ENCODE results near the gene RSAD2. TPM values are rescaled to one million over a fixed set of nuclear protein-coding genes. Genes with fewer than 3 reads are reported as not detected.

RSAD2 gene
- total and polyA plus RNA-seq, 9 of the 15 experiments (the other 6 are each of a cell fraction or from before 2014, with no cell fraction given), result 0.15 to 1.4 (median 0.28) TPM

DNA sequence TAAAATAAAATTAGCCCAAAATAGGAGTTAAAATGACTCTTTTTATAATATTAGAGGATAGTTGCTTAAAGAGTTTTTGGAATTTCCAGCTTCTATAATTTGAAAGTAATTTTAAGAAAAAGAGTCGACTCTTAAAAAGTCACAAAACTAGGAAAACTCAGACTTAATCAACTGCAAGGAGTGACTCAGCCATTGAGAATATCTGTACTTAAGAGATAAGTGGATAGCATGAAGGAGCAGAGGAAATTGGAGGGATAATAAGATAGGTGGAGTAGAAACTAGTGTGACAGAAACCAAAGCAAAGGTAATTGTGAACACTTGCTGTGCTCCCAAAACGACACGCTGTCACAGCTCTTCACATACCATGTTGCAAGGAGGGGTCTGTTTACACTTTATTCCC lies 8.4 kb downstream of the RSAD2 start (continued):
- TF ChIP-seq ZNF395 (CRISPR knock-in tag; IDR thresholded peaks at IDR 0.05) (peak; percentile 60; the same call in 1 of the 2 replicates), FOXM1 (IDR thresholded peaks at IDR 0.05; ENCODE audit: low read depth) (peak; percentile 54; the same call in 1 of the 2 replicates), FOXM1 (CRISPR knock-in tag; IDR thresholded peaks at IDR 0.05; ENCODE audit: low read depth) (no peak), CREM (IDR thresholded peaks at IDR 0.05; ENCODE audit: low read depth) (peak; percentile 22; the same call in 1 of the 2 replicates), GATA2 (CRISPR knock-in tag; IDR thresholded peaks at IDR 0.05) (peak; percentile 49), ASH1L (IDR thresholded peaks at IDR 0.05; ENCODE audit: borderline replicate concordance, low read depth, partially characterized antibody) (no peak), NBN (IDR thresholded peaks at IDR 0.05; ENCODE audit: low read depth) (peak; percentile 59; the same call in 1 of the 2 replicates), JUN (IDR thresholded peaks at IDR 0.05; ENCODE audit: borderline replicate concordance, low read depth, low read length) (peak; percentile 61), JUN (CRISPR knock-in tag; IDR thresholded peaks at IDR 0.05; ENCODE audit: borderline replicate concordance) (no peak), CXXC5 (CRISPR knock-in tag; IDR thresholded peaks at IDR 0.05) (peak; percentile 44), SMARCC2 (IDR thresholded peaks at IDR 0.05; ENCODE audit: low read depth) (peak; percentile 87), ZNF232 (CRISPR knock-in tag; IDR thresholded peaks at IDR 0.05) (no peak), JUNB (CRISPR knock-in tag; conservative IDR thresholded peaks at IDR 0.05) (0 out of 2 replicates have a peak, but pooled peaks have one; percentile 19), MAFF (IDR thresholded peaks at IDR 0.05; ENCODE audit: low read length) (peak; percentile 58; the same call in 1 of the 2 replicates), ZZZ3 (IDR thresholded peaks at IDR 0.05) (no peak), MYNN (IDR thresholded peaks at IDR 0.05) (0 out of 2 replicates have a peak, but pooled peaks have one; percentile 30), MYNN (CRISPR knock-in tag; IDR thresholded peaks at IDR 0.05) (no peak), AFF1 (IDR thresholded peaks at IDR 0.05; ENCODE audit: low read depth in 1 of 2, partially characterized antibody in 2 of 2) (peak in 1 of 2 experiments; percentile 68), TRIM28 (IDR thresholded peaks at IDR 0.05) (0 out of 2 replicates have a peak, but pooled peaks have one; percentile 15), RCOR1 (IDR thresholded peaks at IDR 0.05; ENCODE audit: borderline replicate concordance in 1 of 2, low read depth in 2 of 2, low read length in 2 of 2) (peak in 1 of 2 experiments; percentile 43; a peak in 1 of 4 replicates), ETV5 (CRISPR knock-in tag; IDR thresholded peaks at IDR 0.05; ENCODE audit: low read depth) (0 out of 2 replicates have a peak, but pooled peaks have one; percentile 28), ETV1 (tag; conservative IDR thresholded peaks at IDR 0.05; ENCODE audit: low read depth) (0 out of 2 replicates have a peak, but pooled peaks have one; percentile 10), HDAC1 (IDR thresholded peaks at IDR 0.05) (peak in 1 of 2 experiments; percentile 81; a peak in 2 of 4 replicates), RUNX1 (IDR thresholded peaks at IDR 0.05; ENCODE audit: low read depth) (no peak)
- TF ChIP-seq, protein P1, sequence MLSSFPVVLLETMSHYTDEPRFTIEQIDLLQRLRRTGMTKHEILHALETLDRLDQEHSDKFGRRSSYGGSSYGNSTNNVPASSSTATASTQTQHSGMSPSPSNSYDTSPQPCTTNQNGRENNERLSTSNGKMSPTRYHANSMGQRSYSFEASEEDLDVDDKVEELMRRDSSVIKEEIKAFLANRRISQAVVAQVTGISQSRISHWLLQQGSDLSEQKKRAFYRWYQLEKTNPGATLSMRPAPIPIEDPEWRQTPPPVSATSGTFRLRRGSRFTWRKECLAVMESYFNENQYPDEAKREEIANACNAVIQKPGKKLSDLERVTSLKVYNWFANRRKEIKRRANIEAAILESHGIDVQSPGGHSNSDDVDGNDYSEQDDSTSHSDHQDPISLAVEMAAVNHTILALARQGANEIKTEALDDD (IDR thresholded peaks at IDR 0.05), result peak; percentile 50; the same call in 1 of the 2 replicates
